ENCODE measurements around the gene TRAP1.

The TRAP1 gene

GRCh38 chr16:3717235-3718018 lies at the start of gene TRAP1:
Gene TRAP1, minus strand, starts transcription at chr16:3717524. Its CDS starts 16 bp downstream, at chr16:3717508.
- DNase-seq (ENCODE audit: low spot score) = peak; percentile 97
- no peak for TF ChIP-seq CTCF (IDR thresholded peaks at IDR 0.05; ENCODE audit: extremely low read depth, insufficient read depth, missing control alignments)
- in situ Hi-C loops (cut with MboI; ENCODE audit: low pct_unique_long_range_greater_than_20kb, low sequenced_read_pairs, unreplicated experiment) = no loop called here

- DNase-seq (ENCODE audit: low spot score) = no peak
- in situ Hi-C loops (cut with MboI; ENCODE audit: low pct_unique_long_range_greater_than_20kb, low sequenced_read_pairs, unreplicated experiment) = no loop called here
- no peak for TF ChIP-seq CTCF (IDR thresholded peaks at IDR 0.05; ENCODE audit: extremely low read depth, insufficient read depth, missing control alignments)
Observed at GRCh38 chr16:3766177-3766576, 48.9 kb upstream of the TRAP1 start.

GRCh38 chr16:3764409-3764808 lies 47.1 kb upstream of the TRAP1 start:
- no peak for DNase-seq (ENCODE audit: low spot score)
- in situ Hi-C loops (cut with MboI; ENCODE audit: low pct_unique_long_range_greater_than_20kb, low sequenced_read_pairs, unreplicated experiment) = no loop called here
- TF ChIP-seq CTCF (IDR thresholded peaks at IDR 0.05; ENCODE audit: extremely low read depth, insufficient read depth, missing control alignments) = no peak

GRCh38 chr16:3762107-3762750 lies 44.9 kb upstream of the TRAP1 start:
- no peak for DNase-seq (ENCODE audit: low spot score)

GRCh38 chr16:3761375-3762106 lies 44.2 kb upstream of the TRAP1 start:
- in situ Hi-C loops (cut with MboI; ENCODE audit: low pct_unique_long_range_greater_than_20kb, low sequenced_read_pairs, unreplicated experiment) = no loop called here
- DNase-seq (ENCODE audit: low spot score) = no peak
- TF ChIP-seq CTCF (IDR thresholded peaks at IDR 0.05; ENCODE audit: extremely low read depth, insufficient read depth, missing control alignments) = no peak

More at GRCh38 chr16:3762107-3762750, 44.9 kb upstream of the TRAP1 start:
- in situ Hi-C loops (cut with MboI; ENCODE audit: low pct_unique_long_range_greater_than_20kb, low sequenced_read_pairs, unreplicated experiment) = no loop called here
- no peak for TF ChIP-seq CTCF (IDR thresholded peaks at IDR 0.05; ENCODE audit: extremely low read depth, insufficient read depth, missing control alignments)

GRCh38 chr16:3760518-3760917 lies 43.2 kb upstream of the TRAP1 start:
- no peak for DNase-seq (ENCODE audit: low spot score)
- TF ChIP-seq CTCF (IDR thresholded peaks at IDR 0.05; ENCODE audit: extremely low read depth, insufficient read depth, missing control alignments) = no peak
- in situ Hi-C loops (cut with MboI; ENCODE audit: low pct_unique_long_range_greater_than_20kb, low sequenced_read_pairs, unreplicated experiment) = no loop called here
